Measurements from ENCODE around the gene GLDC.
"Not testable (repeated sequence)": the region's sequence is repeated elsewhere in the genome, so short reads cannot be mapped to it uniquely, and the experiment has no call there.

DNA sequence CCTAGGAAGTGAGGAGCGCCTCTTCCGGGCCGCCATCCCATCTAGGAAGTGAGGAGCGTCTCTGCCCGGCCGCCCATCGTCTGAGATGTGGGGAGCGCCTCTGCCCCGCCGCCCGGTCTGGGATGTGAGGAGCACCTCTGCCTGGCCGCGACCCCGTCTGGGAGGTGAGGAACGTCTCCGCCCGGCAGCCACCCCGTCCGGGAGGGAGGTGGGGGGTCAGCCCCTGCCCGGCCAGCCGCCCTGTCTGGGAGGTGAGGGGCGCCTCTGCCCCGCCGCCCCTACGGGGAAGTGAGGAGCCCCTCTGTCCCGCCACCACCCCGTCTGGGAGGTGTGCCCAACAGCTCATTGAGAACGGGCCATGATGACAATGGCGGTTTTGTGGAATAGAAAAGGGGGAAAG lies 22.7 kb downstream of the GLDC start:
- TF ChIP-seq, protein P1, sequence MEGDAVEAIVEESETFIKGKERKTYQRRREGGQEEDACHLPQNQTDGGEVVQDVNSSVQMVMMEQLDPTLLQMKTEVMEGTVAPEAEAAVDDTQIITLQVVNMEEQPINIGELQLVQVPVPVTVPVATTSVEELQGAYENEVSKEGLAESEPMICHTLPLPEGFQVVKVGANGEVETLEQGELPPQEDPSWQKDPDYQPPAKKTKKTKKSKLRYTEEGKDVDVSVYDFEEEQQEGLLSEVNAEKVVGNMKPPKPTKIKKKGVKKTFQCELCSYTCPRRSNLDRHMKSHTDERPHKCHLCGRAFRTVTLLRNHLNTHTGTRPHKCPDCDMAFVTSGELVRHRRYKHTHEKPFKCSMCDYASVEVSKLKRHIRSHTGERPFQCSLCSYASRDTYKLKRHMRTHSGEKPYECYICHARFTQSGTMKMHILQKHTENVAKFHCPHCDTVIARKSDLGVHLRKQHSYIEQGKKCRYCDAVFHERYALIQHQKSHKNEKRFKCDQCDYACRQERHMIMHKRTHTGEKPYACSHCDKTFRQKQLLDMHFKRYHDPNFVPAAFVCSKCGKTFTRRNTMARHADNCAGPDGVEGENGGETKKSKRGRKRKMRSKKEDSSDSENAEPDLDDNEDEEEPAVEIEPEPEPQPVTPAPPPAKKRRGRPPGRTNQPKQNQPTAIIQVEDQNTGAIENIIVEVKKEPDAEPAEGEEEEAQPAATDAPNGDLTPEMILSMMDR (IDR thresholded peaks at IDR 0.05): not testable (repeated sequence)
- not testable (repeated sequence) for TF ChIP-seq EZH2, EZH2phosphoT487 (IDR thresholded peaks at IDR 0.05)

All from neural progenitor cell (in vitro differentiated cells).